ENCODE measurements around the gene ROBO1. TPM values are rescaled to one million over a fixed set of nuclear protein-coding genes. Genes with fewer than 3 reads are reported as not detected.
A peak's percentile ranks its signal among the peaks of the same experiment; 100 is the strongest.

Gene ROBO1
- total RNA-seq, 1 donor from 2014 or later = 3.1 TPM

DNA sequence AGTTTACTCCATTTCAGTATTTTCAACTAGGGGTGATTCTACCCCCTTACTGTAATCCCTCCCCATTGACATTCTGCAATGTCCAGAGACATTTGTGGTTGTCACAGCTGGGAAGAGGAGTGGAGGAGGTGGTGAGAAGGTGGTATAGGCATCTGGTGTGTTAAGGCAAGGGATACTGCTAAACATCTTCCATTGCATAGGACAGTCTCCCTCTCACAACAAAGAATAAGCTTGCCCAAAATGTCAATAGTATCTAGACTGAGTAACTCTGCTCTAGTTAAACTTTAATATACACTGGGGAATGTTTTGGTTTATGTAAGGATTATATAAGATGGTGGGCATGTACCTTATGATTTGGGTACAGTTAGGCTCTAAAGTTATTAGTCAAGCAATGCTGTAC, 737.6 kb downstream of the ROBO1 start:
- Mint-ChIP-seq H3K36me3 (ENCODE audit: low read depth) (no peaks in the 10 kb centered on the region), H3K4me3 (no peak overlapping the region), H3K9me3 (no peaks in the 10 kb centered on the region), H3K27ac (no peak overlapping the region), H3K4me1 (no peaks in the 10 kb centered on the region), H3K27me3 (no peaks in the 10 kb centered on the region)
- ATAC-seq (ENCODE audit: low read depth) = no peak
- CTCF ChIA-PET = interaction anchor here (0.7 kb wide), 1 partner anchor 15 kb away, joined by 3 read pairs; no protein-coding TSS in a partner anchor
- TF ChIP-seq CTCF (IDR thresholded peaks at IDR 0.05) = no peak
- intact Hi-C loops (cut with micrococcal nuclease) = no loop called here
- DNase-seq = no peak
- POLR2A ChIA-PET = no interaction called here

GRCh38 chr3:79028916-79029315, 738.9 kb downstream of the ROBO1 start:
- TF ChIP-seq CTCF (IDR thresholded peaks at IDR 0.05) = no peak
- Mint-ChIP-seq H3K9me3 (peaks cover 3% of the 10 kb centered on the region), H3K4me3 (no peak overlapping the region), H3K27ac (no peak overlapping the region), H3K27me3 (no peaks in the 10 kb centered on the region), H3K4me1 (no peaks in the 10 kb centered on the region), H3K36me3 (ENCODE audit: low read depth) (no peaks in the 10 kb centered on the region)
- intact Hi-C loops (cut with micrococcal nuclease) = no loop called here
- no peak for DNase-seq
- ChIA-PET CTCF (no interaction called here), POLR2A (no interaction called here)
- ATAC-seq (ENCODE audit: low read depth) = no peak

DNA sequence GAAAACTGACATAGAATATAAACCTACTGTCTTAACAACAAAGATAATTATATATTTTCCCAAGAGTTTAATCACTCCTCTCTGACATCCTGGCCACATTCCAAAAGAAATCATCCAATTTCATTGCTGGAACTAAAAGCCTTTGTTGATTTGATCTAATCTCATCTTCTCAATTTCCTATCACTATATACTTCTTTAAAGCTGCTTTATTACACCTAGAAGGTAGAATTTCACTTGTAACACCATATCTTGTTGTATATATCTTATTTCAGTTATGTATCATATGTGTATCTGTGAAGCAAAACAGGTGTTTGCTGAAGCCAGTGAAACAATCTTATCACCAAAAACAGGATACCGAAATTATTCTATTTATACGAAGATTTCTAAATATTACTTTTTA, 740.2 kb downstream of the ROBO1 start:
- H3K4me3 Mint-ChIP-seq = no peak overlapping the region
- H3K27ac Mint-ChIP-seq = no peak overlapping the region
- no peaks in the 10 kb centered on the region for H3K27me3 Mint-ChIP-seq
- intact Hi-C loops (cut with micrococcal nuclease) = no loop called here
- no peak for ATAC-seq (ENCODE audit: low read depth)
- H3K9me3 Mint-ChIP-seq = peaks cover 3% of the 10 kb centered on the region
- ChIA-PET CTCF (no interaction called here), POLR2A (no interaction called here)
- DNase-seq = no peak
- TF ChIP-seq CTCF (IDR thresholded peaks at IDR 0.05) = no peak
- H3K4me1 Mint-ChIP-seq = no peaks in the 10 kb centered on the region
- no peaks in the 10 kb centered on the region for H3K36me3 Mint-ChIP-seq (ENCODE audit: low read depth)

GRCh38 chr3:79019924-79020173, 747.9 kb downstream of the ROBO1 start:
- Mint-ChIP-seq H3K4me1 (peaks cover 6% of the 10 kb centered on the region), H3K36me3 (ENCODE audit: low read depth) (no peaks in the 10 kb centered on the region), H3K9me3 (no peaks in the 10 kb centered on the region), H3K27me3 (peaks cover 6% of the 10 kb centered on the region), H3K27ac (no peak overlapping the region), H3K4me3 (no peak overlapping the region)
- POLR2A ChIA-PET = no interaction called here
- DNase-seq (no peak), ATAC-seq (ENCODE audit: low read depth) (no peak)
- no peak for TF ChIP-seq CTCF (IDR thresholded peaks at IDR 0.05)
- intact Hi-C loops (cut with micrococcal nuclease) = no loop called here
- CTCF ChIA-PET = no interaction called here

- no peak for DNase-seq
- CTCF ChIA-PET = no interaction called here
- no peaks in the 10 kb centered on the region for H3K36me3 Mint-ChIP-seq (ENCODE audit: low read depth)
- peak; percentile 59 for ATAC-seq (ENCODE audit: low read depth)
- no peak overlapping the region for H3K4me3 Mint-ChIP-seq
- H3K9me3 Mint-ChIP-seq = peaks cover 2% of the 10 kb centered on the region
- peaks cover 6% of the 10 kb centered on the region for H3K4me1 Mint-ChIP-seq
- POLR2A ChIA-PET = no interaction called here
- no peak for TF ChIP-seq CTCF (IDR thresholded peaks at IDR 0.05)
- H3K27me3 Mint-ChIP-seq = peaks cover 6% of the 10 kb centered on the region
- intact Hi-C loops (cut with micrococcal nuclease) = no loop called here
- H3K27ac Mint-ChIP-seq = peak overlapping the region; percentile 61
These were observed 748.5 kb downstream of the ROBO1 start for GRCh38 chr3:79019137-79019923.

All from activated B cell treated with CpG ODN at 0.5 μM for 24 hours (primary cell).